Inflammatory macrophage (primary cell): ENCODE results near the gene GNB1L.

ENCODE experiments used
- DNase-seq, 2 donors: peaks; one replicate each; pipeline ENCODE4 v3.0.0-alpha.2; 2020 to 2022

Gene GNB1L

GRCh38 chr22:19772673-19773469, 81.8 kb downstream of the GNB1L start:
- peak; percentile 53 to 67 for DNase-seq

GRCh38 chr22:19772422-19772672, 82.3 kb downstream of the GNB1L start:
- no peak for DNase-seq

GRCh38 chr22:19770349-19771220, 84.1 kb downstream of the GNB1L start:
- no peak for DNase-seq

- no peak for DNase-seq
Observed at GRCh38 chr22:19769393-19769715, 85.3 kb downstream of the GNB1L start.

- DNase-seq, result peak; percentile 52 to 59
Observed at GRCh38 chr22:19767427-19768341, 87.0 kb downstream of the GNB1L start.

GRCh38 chr22:19766511-19767426, 87.9 kb downstream of the GNB1L start:
- peak; percentile 79 to 81 for DNase-seq

GRCh38 chr22:19766240-19766510, 88.5 kb downstream of the GNB1L start:
- no peak for DNase-seq

- DNase-seq, result peak; percentile 65 to 74
Observed at GRCh38 chr22:19765477-19766239, 89.0 kb downstream of the GNB1L start.

- DNase-seq, result no peak
Observed at GRCh38 chr22:19764636-19765476, 89.8 kb downstream of the GNB1L start.

GRCh38 chr22:19764299-19764593, 90.4 kb downstream of the GNB1L start:
- DNase-seq, result no peak

- no peak for DNase-seq
Observed at GRCh38 chr22:19763458-19764298, 91.0 kb downstream of the GNB1L start.

- DNase-seq, result no peak
Observed at GRCh38 chr22:19762568-19763457, 91.9 kb downstream of the GNB1L start.

- no peak for DNase-seq
Observed at GRCh38 chr22:19761725-19762567, 92.7 kb downstream of the GNB1L start.

- DNase-seq, result no peak
Observed at GRCh38 chr22:19760951-19761724, 93.5 kb downstream of the GNB1L start.

- DNase-seq, result no peak
Observed at GRCh38 chr22:19760058-19760950, 94.4 kb downstream of the GNB1L start, which contains the start of gene TBX1. Gene TBX1 (plus strand): TSS chr22:19760778. CDS start chr22:19760844, 66 bp downstream.
